Astrocyte (in vitro differentiated cells and primary cell): ENCODE results near the gene G3BP1.

Experiments used
- EZH2 ChIP-seq: IDR thresholded peaks from 2 replicates; pipeline ENCODE4 v1.6.1; 2012; ENCODE audit warnings: mild to moderate bottlenecking, low read length, inconsistent platforms; ENCODE audit not compliant: insufficient read depth
- TF ChIP-seq, protein P1 (sequence below): IDR thresholded peaks from 2 replicates; pipeline ENCODE4 v1.5.1; 2011; ENCODE audit warnings: low read depth, mild to moderate bottlenecking, inconsistent platforms, low read length, moderate library complexity; ENCODE audit not compliant: insufficient read depth

DNA sequence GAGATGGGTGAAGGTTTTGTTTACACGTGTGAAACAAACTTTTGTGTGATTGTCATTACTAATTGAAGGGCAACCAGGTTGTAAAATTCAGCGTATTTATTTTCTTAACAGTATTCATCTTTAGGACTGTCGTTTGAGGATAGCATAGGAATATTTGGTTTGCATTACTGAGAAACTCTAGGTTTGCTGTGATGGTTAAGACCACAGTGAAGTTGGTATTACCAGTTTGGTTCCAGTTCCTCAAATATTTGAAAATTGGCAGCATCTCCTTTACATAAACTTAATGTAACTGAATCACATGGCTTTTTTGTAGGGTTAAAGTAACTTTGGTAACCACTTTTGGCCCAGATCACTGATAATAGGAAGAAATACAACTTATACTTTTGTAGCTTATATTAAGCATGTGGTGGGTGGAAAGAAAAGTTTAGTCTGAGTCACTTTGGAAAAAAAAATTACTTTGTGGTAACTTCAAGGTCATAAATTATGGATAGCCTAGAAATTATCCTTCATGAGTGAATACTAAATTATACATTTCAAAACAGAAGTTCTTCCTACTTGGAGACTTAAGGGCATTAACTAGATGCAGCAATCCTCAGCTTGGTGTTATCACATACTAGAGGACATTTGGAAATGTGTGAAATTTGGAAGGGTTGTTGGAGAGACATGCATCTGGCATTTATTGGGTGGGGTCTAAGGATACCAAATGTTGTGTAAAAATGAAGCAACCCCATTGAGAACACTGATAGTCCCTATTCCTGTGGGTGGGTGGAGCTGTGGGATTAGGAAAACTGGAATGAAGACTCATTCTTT is 33.9 kb downstream of the G3BP1 start:
- TF ChIP-seq, protein P1, sequence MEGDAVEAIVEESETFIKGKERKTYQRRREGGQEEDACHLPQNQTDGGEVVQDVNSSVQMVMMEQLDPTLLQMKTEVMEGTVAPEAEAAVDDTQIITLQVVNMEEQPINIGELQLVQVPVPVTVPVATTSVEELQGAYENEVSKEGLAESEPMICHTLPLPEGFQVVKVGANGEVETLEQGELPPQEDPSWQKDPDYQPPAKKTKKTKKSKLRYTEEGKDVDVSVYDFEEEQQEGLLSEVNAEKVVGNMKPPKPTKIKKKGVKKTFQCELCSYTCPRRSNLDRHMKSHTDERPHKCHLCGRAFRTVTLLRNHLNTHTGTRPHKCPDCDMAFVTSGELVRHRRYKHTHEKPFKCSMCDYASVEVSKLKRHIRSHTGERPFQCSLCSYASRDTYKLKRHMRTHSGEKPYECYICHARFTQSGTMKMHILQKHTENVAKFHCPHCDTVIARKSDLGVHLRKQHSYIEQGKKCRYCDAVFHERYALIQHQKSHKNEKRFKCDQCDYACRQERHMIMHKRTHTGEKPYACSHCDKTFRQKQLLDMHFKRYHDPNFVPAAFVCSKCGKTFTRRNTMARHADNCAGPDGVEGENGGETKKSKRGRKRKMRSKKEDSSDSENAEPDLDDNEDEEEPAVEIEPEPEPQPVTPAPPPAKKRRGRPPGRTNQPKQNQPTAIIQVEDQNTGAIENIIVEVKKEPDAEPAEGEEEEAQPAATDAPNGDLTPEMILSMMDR, result no peak
- no peak for TF ChIP-seq EZH2
